Hematopoietic multipotent progenitor cell treated with erythropoietin and hydrocortisone succinate and interleukin-3 and kit ligand, for 17 days (in vitro differentiated cells): Measurements from ENCODE around the gene EFTUD2.
"Not testable (repeated sequence)": the region's sequence is repeated elsewhere in the genome, so short reads cannot be mapped to it uniquely, and the experiment has no call there.

Source experiments
- DNase-seq: peaks from one replicate; pipeline ENCODE4 v3.0.0-alpha.2; 2015; ENCODE audit warnings: low spot score

Gene EFTUD2

DNA sequence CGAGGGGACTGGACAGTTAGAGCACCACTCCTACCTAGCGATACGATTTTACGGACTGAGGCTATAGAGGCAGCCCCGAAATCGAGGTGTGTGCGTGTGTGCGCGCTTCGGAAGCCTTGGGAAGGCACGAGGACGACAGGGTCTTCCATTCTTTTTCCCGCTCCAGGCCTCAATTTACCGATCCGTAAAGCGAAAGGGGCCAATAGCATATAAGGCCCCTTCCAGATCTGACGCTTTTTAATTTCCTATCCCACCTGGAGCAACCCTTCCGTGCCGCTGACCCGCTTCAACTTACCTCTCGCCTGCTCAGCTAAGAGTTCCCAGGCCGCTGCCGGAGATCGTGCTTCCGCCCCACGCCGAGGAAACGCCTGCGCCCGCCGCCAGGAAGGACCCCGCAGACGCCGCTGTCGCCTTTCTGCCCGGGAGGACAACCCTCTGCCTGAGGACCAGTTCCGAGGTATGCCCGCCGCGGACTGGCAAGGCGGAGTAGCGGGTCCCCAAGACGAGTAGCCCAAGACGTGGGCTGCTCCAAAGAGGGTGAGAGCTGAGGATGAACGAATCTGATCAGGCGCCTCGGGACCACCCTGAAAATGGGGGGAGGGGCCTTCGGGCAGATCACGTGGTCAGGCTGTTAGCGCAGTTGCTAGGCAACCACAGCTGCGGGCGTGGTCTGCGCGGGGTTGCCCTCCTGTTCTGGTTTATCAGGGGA lies at the start of gene EFTUD2:
Gene EFTUD2, minus strand, starts transcription at position 372 of the 709 bp plus-strand sequence. CDS start 4,924 bp downstream, outside the sequence.
- peak; percentile 95 for DNase-seq

DNA sequence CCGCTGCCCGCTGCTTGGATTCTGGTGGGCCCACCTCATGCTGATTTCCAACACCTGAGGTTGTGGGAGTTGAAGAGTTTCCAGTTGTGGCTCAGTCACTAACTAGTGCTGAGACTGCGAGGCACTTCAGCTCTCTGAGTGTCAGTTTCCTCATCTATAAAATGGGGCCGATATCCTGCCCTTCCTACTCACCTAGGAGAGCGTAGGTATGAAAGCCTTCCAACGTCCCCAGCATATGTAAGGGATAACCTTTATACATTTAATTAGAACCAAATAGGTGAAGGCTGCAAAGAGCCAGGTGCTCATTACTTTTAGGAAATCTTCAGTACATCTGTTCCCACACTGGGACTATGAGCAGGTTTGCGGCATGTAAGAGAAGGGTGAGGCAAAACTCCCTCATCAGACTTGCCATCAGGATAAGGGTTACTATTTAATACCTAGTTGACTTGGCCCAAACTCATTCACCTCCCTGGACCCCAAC lies 49.1 kb upstream of the EFTUD2 start:
- DNase-seq, result no peak

DNA sequence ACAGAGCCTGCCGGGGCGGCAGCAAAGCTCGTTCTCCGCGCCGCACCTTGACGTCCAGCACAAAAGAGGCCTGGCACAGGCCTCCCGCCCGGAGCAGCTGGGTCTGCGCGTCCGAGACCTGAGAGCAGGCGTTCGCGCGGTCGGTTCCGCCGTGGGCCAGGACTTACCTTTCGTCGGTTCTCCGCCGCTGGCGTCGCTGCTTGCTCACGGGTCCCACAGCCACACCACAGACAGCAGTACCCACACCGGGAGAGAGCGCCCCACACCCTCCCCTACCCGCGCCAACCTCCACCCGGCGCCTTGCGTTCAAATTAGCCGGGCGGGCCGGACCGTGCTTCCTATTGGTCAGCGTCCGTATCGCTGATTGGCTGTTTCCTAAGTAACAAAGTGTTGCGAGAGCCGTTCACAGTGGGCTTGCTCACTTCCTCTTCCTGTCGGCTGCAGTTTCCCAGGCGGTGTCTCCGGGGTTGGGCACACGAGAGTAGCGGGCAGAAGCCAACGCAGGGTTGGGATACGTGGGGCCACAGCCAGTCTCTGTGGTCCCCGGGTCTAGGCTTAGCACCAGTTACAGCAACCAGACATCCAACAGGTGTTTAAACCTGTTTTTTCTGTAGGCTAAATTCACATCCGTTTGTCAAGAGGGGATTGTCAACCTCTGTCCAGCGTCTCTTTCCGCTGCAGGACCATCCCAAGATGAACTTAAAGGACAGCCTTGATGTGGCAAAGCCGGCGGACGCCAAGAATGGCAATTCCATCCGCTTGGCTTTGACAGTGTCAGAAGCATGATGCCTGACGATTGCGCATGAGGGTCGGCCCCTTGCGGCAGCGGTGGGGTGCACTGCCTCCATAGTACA lies 48.4 kb upstream of the EFTUD2 start, which contains the start of gene KIF18B:
Gene KIF18B, minus strand, starts transcription at position 313 of the 854 bp plus-strand sequence. CDS start 11,429 bp downstream, outside the sequence.
- peak; percentile 92 for DNase-seq

DNA sequence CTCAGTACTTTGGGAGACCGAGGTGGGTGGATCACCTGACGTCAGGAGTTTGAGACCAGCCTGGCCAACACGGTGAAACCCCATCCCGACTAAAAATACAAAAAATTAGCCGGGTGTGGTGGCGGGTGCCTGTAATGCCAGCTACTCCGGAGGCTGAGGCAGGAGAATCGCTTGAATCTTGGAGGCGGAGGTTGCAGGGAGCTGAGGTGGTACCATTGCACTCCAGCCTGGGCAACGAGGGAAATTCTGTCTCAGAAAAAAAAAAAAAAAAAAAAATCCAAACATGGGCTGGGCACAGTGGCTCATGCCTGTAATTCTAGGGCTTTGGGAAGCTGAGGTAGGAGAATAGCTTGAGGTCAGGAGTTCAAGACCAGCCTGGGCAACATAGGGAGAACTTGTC lies 46.4 kb upstream of the EFTUD2 start:
- DNase-seq, result not testable (repeated sequence)

DNA sequence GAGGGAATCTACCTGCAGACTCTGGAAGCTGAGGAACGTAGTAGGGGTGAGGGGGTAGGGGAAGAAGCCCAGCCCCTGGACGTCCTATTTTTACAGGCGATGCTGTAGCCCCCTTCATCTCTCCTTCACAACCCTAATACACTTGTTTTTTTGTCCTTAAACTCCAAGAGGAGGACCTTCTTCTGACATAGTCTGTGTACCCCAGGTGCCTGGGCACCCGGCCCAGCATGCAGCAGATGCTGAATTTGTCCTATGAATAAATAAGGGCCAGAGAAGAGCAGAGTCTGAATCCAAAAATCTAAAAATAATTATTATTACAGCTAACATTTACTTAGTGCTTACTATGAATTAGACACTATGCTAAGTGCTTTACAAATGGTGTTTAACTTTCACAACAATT lies 43.2 kb upstream of the EFTUD2 start:
- no peak for DNase-seq

DNA sequence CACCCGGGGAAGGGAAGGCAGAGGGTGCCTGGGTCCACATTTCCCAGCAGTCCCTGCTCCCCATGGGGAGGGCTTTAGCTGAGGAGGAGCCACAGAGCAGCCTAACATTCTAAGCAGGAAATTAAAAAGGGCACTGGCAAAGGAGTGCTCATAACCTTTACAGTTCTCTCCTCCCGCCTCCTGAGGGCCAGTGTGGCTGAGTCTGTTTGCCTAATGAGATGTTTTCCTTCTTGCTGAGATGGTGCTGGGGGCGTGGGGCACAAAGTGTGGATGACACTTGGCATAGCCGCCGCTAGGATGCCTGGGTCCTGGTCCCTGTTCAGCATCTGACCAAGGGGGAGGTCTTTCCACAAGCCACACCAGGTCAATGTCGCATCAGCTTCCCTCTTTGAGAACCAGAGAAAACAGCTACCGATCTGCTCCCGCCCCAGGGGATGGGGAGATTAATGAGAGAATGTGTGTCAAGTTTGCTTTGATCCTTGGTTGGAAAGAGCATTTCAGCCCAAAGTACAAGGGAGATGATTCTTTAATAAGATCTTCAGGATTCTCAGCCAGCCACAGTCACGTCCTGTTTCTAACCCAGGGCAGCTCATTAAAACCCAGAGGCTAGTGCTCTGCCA lies 42.6 kb upstream of the EFTUD2 start:
- no peak for DNase-seq

DNA sequence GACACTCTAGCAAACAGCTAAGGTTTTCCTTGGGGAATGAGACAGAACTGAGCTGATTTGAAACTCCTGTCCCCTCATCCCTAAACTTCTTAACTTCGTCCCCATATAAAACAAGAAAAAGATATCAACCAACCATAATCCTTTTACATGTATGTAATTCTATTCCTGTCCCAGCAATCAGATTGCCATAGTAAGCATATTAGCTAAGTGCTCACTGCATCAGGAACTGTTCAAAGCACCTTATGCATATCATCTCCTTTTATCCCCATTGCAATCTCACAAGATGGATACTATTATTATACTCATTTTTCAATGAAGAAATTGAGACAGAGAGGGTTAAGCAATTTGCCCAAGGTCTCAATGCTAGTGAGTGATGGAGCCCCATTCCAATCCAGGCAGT lies 41.5 kb upstream of the EFTUD2 start:
- DNase-seq, result no peak

DNA sequence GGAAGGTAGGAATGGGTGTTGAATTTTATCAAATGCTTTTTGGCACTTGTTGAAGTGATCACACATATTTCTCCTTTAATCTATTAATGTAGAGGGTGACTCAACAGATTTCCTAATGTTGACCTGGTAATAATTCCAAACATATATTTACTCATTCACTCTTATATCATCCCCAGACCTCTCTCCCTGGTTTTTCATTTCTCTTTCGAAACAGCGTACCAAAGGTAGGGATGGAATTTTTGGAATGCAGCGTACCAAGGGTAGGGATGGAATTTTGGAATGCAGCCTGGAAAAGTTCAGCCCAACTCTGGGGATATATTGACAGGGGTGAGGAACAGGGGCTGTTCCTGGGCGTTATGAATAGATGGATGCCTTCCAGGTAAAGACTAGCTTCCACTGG lies 41.1 kb upstream of the EFTUD2 start:
- no peak for DNase-seq

DNA sequence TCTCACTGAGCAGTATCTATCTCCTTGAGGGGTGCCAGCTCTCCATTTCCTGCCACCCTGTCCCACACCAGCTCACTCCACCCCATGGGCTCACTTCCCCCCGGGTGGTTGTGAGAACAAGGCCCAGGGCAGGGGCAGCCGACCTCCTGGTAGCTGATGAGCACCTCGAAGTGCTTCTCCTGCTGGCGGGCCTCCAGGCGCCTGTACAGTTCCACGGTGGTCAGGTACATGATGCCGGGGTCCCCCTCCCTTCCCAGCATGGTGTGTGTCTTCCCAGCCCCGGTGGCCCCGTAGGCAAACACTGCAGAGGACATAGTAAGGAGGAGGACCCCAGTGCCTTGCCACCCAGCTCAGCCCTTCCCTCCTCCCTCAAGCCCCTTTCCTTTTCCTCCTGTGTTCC lies 35.9 kb upstream of the EFTUD2 start:
- DNase-seq, result no peak

DNA sequence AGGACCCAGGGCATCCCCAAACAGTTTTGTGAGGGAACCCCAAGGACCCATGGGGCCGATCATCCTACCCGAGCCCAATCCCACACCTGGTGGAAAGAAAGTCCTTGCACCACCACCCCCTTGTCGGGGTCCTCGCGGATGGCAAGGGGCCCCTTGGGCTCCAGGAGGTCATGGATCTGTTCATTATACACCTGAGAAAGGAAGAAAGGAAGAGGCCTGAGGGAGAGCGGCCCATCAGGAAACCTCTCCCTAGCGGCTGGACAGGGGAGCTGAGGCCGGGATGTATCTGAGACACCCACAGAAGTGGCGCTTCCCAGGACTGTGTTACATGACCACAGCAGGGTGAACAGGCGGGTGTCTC lies 35.5 kb upstream of the EFTUD2 start:
- DNase-seq, result no peak

DNA sequence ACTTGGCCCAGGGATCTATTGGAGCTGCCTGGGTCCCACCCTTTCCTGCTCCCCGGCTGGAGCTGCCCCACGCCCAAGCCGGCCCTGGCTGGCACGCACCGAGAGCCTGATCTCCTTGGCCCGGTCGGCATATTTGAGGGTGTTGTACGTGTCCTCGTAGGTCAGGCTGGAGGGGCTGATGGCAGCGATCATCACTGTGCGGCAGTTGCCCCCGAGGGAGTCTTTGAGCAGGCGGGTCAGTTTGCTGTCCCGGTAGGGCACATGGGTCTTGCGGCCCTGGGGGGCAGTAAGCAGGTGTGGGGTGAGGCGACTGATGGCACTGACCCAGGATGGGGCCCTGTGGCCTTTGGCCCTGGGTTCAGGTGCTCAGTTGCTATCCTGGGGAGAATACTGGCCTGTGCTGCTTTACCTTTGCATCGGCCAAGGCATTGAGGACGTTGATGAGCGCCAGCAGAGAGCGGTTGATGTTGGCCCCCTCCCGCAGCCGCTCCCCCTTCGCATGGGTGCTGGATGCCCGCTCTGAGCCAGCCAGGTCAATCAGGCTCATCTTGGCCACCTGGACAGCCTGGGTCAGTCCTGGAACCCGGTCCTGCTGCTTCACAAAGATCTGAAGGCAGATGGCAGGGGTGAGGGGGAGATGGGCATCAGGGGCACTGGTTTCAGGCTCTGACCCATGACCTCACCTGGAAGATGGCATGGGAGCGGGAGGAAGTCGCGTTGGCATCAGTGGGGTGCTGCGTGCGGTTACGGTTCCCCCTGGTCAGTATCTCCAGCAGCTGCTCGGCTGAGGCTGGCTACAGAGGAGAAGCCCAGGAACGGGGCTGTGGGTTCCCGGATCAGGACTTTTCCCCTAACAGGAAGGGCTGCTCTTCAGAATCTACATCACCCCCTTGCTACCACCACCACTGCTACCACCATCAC lies 34.8 kb upstream of the EFTUD2 start:
- DNase-seq, result no peak

DNA sequence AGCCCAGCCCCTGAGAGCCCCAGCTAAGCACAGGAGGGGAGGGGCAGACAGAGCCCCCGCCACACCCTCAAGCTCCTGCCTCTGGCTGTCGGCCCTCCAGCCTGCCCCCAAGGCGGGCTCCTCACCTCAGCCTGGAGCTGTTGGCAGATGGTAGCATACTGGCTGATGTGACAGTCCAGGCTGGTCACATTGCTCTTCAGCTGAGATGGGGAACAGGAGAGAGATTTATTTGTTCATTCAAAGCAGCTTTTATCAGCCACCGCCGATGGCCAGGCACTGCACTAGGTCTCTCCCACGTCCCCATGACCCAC lies 33.5 kb upstream of the EFTUD2 start:
- no peak for DNase-seq

DNA sequence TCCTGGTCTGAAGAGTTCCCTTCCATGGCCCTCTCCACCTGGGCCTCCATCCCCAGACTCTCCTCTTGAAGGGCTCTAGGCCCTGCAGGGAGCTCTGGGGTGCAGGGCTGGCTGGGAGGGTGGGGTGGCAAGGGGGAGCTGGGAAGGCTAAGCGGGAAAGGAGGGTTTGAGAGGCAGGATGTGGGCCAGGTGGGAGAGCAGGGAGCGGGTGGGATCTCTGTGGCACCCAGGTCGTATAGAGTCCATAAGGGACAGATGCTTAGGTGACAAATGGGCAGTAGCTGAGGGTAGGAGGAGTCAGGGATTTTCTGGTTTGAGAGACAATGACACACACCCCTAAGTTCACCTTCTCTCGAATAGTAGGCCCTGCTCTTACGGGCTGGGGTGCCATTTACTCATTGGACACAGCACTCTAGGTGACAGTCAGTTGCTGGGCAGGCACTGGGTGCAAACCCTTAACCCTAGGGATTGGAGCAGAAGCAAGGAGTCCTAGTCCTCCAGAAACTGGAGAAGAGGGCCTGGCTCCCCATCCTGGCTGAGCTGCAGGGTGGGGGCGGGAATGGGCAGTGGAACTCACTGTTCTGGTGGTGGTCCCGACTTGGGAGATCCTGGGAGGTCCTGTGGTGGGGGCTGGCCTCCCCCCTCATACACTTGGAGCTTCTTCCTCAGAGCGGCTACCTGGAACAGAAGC lies 33.0 kb upstream of the EFTUD2 start:
- no peak for DNase-seq

DNA sequence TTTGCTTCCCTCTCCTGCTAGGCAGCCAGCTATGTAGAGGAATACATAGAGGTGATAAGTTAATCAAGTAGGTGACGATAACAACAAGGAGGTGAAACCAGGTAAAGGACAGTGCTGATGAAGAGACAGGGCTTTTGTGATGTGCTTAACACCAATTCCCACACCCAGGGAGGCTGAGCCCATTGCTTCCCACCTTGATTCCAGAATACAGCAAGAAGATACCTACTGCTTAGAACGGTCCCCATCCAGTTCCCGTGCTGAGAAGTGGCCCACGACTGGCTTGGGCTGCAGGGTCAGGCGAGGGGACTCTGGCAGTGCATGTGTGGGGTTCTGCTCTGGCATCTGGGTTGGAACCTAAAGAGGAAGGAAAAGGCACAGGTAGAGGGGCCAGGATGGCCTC lies 32.1 kb upstream of the EFTUD2 start:
- DNase-seq, result no peak

DNA sequence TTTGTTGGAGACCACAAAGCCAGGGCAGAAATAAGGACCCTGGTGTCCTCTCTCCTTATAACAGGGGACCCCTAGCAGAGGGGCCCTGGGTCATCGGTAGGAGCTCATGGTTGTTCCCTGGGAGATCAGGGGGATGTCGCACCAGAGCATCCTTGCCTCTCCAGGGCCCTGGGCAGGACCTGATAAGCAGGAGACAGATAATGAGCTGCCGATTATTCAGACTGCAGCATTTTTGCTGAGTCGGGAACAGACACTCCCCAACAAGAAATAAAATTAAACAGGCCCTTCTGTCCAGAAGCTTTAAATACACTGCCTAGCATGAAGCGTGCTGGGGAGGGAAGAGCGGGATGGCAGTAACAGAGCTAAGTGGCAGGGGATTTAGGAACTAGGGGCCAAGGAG lies 31.4 kb upstream of the EFTUD2 start:
- no peak for DNase-seq

DNA sequence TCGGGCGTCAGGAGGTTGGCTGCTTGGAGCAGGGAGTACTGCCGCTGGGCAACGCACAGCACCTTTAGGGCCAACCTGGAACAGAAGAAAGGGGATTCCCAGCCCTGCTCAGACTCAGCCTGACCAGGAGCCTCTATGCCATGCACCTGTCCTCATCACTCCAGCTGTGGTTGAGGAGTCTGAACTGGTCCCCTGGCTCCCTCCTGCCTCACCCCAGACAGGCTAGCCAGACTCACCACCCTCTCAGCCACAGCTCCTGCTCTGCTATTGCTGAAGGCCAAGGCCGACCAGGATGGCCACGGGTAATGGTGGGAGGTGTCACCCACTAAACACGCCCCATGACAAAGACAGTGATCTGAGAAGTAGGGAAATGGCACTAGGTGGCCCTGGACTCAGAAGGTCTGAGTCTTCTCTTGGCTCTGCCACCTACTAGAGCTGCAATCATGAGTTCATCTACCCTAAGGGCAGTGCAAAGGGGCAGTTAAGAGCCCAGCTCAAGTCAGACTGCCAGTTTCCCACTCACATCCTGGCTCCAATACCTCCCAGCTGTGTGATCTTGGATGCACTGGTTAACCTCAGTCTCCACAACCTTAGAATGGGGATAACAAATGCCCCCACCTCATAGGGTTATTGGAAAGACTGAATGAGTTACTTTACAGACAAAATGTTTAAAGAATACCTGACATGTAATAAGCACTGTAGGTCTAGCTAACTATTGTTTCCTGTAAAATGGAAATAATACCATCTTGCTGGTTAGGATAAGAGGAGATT lies 29.9 kb upstream of the EFTUD2 start:
- DNase-seq, result no peak

DNA sequence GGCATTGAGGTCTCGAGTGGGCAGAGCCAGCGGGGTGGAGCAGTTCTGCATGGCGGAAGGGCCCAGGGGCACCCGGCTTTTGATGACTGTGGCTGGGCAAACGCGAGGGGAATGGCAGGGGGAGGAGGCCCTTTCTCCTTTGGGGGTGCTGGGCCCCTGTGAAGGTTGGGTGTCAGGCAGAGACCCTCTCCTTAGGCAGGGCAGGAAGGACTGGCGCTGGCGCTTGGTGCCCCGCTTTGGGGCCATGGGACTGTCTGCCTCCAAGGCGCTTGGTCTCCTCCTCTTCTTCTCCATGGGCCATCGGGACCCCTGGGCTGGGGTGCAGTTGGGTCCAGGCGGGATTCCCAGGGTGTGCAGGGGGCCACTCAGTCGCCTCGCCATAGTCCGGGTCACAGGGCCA lies 28.9 kb upstream of the EFTUD2 start:
- DNase-seq, result no peak

DNA sequence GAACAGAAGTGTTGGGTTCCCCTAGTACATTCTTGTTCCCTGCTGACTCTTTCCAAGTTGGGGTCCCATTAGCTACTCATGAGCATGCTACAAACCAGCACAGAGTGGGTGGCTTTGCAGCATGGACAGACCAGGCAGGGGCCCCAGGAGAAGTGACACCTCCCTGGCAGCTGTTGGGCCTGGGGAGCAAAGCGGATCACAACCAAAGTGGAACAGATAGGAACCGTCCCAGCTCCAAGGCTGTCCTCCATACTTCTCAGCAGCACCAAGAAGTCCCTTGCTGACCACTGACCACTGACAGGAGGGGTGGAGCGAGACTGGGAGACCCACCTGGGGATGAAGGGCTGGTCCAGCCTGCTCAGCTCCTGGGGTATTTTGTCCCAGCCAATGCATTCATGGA lies 28.5 kb upstream of the EFTUD2 start:
- DNase-seq, result no peak

DNA sequence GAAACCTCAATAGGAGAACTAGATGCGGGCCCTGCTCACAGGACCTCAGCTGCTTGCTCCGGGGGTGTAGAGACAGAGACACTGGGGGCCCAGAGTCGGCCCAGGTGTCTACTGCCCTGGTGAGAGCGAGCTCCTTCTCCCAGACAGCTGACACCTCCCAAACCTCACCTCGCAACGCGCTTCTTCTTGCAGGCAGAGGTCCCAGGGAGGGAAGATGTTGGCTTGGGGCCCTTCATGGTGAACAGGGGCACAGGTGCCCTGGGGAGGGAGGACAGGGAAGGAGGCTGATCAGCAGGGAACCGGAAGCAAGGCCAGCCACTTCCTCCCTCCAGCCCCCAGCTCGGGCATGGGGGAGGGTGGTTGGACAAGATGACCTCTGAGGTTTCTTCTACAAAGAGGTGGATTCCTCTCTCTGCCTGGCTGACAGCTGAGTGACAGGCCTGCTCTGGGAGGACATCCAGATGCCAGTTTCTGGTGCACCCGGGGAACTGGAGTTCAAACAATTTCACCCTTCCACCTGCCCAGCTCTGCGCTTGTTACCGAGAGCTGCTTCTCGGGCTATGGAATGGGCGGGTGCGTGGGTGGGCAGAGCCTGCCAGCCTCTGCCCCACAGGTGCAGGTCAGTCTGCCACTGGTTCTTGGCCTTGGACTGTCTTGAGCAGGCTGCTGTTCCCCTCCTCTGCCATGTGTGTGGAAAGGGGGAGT lies 27.7 kb upstream of the EFTUD2 start:
- no peak for DNase-seq
